WTC11 (cell line): ENCODE measurements around the gene CRIP2. TPM values are rescaled to one million over a fixed set of nuclear protein-coding genes. Genes with fewer than 3 reads are reported as not detected.

ENCODE experiments used
- ATAC-seq: fragments of 200-7000 bp; cut with Tn5 transposase; 2 replicates; pipeline ENCODE4 v1.10.0; 2021; ENCODE audit warnings: mild to moderate bottlenecking, moderate library complexity
- CTCF ChIA-PET: fragments of 300-600 bp; sonication (Branson Sonifier 250); formaldehyde crosslinking; loops from one replicate; lab custom pipeline; 2021; ENCODE audit warnings: antibody characterized with exemption; lab: Charles Lee
- POLR2A ChIA-PET: fragments of 350-600 bp; sonication (Branson Sonifier 250); formaldehyde crosslinking; loops from one replicate; lab custom pipeline; 2021; ENCODE audit warnings: antibody characterized with exemption; lab: Charles Lee
- DNase-seq: peaks from one replicate; pipeline ENCODE4 v3.0.0; 2021; ENCODE audit warnings: low spot score
- H3K27ac Mint-ChIP-seq: 2 replicates; pipeline ENCODE4 v1.8.0; 2021; ENCODE audit warnings: mixed read lengths
- H3K27me3 Mint-ChIP-seq: 2 replicates; pipeline ENCODE4 v1.8.0; 2021; ENCODE audit warnings: low read depth, mild to moderate bottlenecking, moderate library complexity, mixed read lengths
- H3K36me3 Mint-ChIP-seq: 2 replicates; pipeline ENCODE4 v1.8.0; 2021; ENCODE audit warnings: mixed read lengths
- H3K4me1 Mint-ChIP-seq: 2 replicates; pipeline ENCODE4 v1.8.0; 2022; ENCODE audit warnings: mixed read lengths
- H3K4me3 Mint-ChIP-seq: 2 replicates; pipeline ENCODE4 v1.8.0; 2021; ENCODE audit warnings: mild to moderate bottlenecking, moderate library complexity, mixed read lengths
- H3K9me3 Mint-ChIP-seq: 2 replicates; pipeline ENCODE4 v1.8.0; 2021; ENCODE audit warnings: mixed read lengths
- ATF1 ChIP-seq: sonication (generic); formaldehyde crosslinking; IDR thresholded peaks from 2 replicates; pipeline ENCODE4 v1.8.1; 2023; ENCODE audit warnings: mild to moderate bottlenecking, moderate library complexity, missing genetic modification reagents
- CBFB ChIP-seq: sonication (generic); formaldehyde crosslinking; IDR thresholded peaks from 2 replicates; pipeline ENCODE4 v1.8.1; 2022; ENCODE audit warnings: mild to moderate bottlenecking, low read depth, missing genetic modification reagents
- FOXK1 ChIP-seq: sonication (generic); formaldehyde crosslinking; IDR thresholded peaks from 2 replicates; pipeline ENCODE4 v1.8.0; 2022; ENCODE audit warnings: mild to moderate bottlenecking, moderate library complexity, missing genetic modification reagents
- GRHL2 ChIP-seq: fragments of 250-450 bp; sonication (Bioruptor Pico); IDR thresholded peaks from 2 replicates; pipeline ENCODE4 v1.8.0; 2022; ENCODE audit warnings: mild to moderate bottlenecking, moderate library complexity; ENCODE audit not compliant: insufficient replicate concordance, severe bottlenecking
- KAT7 ChIP-seq: sonication (generic); formaldehyde crosslinking; IDR thresholded peaks from 2 replicates; pipeline ENCODE4 v1.8.1; 2023; ENCODE audit warnings: missing genetic modification reagents, mild to moderate bottlenecking, borderline replicate concordance
- NFATC4 ChIP-seq: fragments of 250-450 bp; sonication (Bioruptor Pico); IDR thresholded peaks from 2 replicates; pipeline ENCODE4 v1.9.0; 2021; ENCODE audit warnings: mild to moderate bottlenecking
- NFE2L1 ChIP-seq: sonication (generic); formaldehyde crosslinking; IDR thresholded peaks from 2 replicates; pipeline ENCODE4 v1.8.1; 2023; ENCODE audit warnings: missing genetic modification reagents
- NR1H2 ChIP-seq: sonication (generic); formaldehyde crosslinking; IDR thresholded peaks from 2 replicates; pipeline ENCODE4 v1.9.0; 2021; ENCODE audit warnings: mild to moderate bottlenecking, moderate library complexity, missing genetic modification reagents
- PRRX2 ChIP-seq: fragments of 250-450 bp; sonication (Bioruptor Pico); IDR thresholded peaks from 2 replicates; pipeline ENCODE4 v1.8.0; 2021; ENCODE audit warnings: mild to moderate bottlenecking
- RELA ChIP-seq: sonication (generic); formaldehyde crosslinking; IDR thresholded peaks from 2 replicates; pipeline ENCODE4 v1.8.1; 2022; ENCODE audit warnings: missing genetic modification reagents, mild to moderate bottlenecking, borderline replicate concordance
- SMAD4 ChIP-seq: sonication (generic); formaldehyde crosslinking; IDR thresholded peaks from 2 replicates; pipeline ENCODE4 v1.8.0; 2022; ENCODE audit warnings: mild to moderate bottlenecking, missing genetic modification reagents
- SOX15 ChIP-seq: fragments of 250-450 bp; sonication (Bioruptor Pico); IDR thresholded peaks from 2 replicates; pipeline ENCODE4 v1.9.0; 2021; ENCODE audit warnings: mild to moderate bottlenecking
- ZNF423 ChIP-seq: fragments of 250-450 bp; sonication (Bioruptor Pico); IDR thresholded peaks from 2 replicates; pipeline ENCODE4 v2.1.2; 2022; ENCODE audit warnings: mild to moderate bottlenecking, moderate library complexity
- total RNA-seq: library from RNA; stranded (reverse); gene quantifications from 3 replicates; pipeline ENCODE4 v1.2.3, GENCODE V29; 2021
- TF ChIP-seq, protein P1 (sequence below): sonication (generic); formaldehyde crosslinking; conservative IDR thresholded peaks from 2 replicates; pipeline ENCODE4 v1.8.1; 2022; ENCODE audit warnings: mild to moderate bottlenecking, missing genetic modification reagents
- TF ChIP-seq, protein P2 (sequence below): sonication (generic); formaldehyde crosslinking; IDR thresholded peaks from 2 replicates; pipeline ENCODE4 v1.8.0; 2022; ENCODE audit warnings: mild to moderate bottlenecking, missing genetic modification reagents
- TF ChIP-seq, protein P3 (sequence below): sonication (generic); formaldehyde crosslinking; IDR thresholded peaks from 2 replicates; pipeline ENCODE4 v1.8.0; 2023; ENCODE audit warnings: missing genetic modification reagents, mild to moderate bottlenecking, borderline replicate concordance
- TF ChIP-seq, protein P4 (sequence below): sonication (generic); formaldehyde crosslinking; IDR thresholded peaks from 2 replicates; pipeline ENCODE4 v1.8.0; 2023; ENCODE audit warnings: mild to moderate bottlenecking, missing genetic modification reagents
- TF ChIP-seq, protein P5 (sequence below): sonication (generic); formaldehyde crosslinking; IDR thresholded peaks from 2 replicates; pipeline ENCODE4 v1.8.0; 2022; ENCODE audit warnings: mild to moderate bottlenecking, missing genetic modification reagents
- TF ChIP-seq, protein P6 (sequence below): fragments of 250-450 bp; sonication (Bioruptor Pico); conservative IDR thresholded peaks from 2 replicates; pipeline ENCODE4 v1.9.0; 2021; ENCODE audit warnings: mild to moderate bottlenecking
- TF ChIP-seq, protein P7 (sequence below): sonication (generic); formaldehyde crosslinking; IDR thresholded peaks from 2 replicates; pipeline ENCODE4 v1.8.1; 2022; ENCODE audit warnings: low read depth, missing genetic modification reagents, borderline replicate concordance

The CRIP2 gene
- total RNA-seq, 1 experiment from 2014 or later: 5.4 TPM

DNA sequence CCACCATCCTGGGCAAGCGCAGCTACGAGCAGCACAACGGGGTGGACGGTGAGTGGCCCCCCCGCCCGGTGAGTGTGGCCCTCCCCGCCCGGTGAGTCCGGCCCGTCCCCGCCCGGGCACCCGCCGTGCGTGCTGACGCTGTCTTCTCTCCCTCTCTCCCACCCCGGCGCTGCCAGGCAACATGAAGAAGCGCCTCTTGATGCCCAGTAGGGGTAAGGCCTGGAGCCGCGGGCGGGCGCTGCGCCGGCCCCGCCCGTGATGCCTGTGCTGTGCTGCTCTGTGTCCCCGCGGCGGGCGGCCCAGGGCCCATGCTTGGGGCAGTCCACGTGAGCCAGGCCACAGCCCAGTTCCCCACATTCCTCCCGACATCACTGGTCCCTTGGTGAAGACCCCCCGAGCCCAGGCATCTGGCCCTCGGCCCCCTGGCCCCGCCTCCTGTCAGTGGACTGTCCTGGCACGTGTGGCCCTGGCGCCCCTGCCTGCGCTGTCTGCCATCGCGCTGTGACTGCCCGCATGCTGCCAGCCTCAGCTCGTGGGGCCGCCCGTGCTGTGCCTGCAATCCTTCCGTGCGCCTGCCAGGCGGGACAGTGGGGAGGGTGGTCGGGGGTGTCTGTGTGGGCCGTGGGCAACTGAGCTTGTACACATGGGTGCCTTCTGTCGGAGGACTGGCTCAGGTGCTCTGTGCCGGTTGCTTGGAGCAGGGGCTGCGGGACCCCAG, 7.9 kb upstream of the CRIP2 start:
- Mint-ChIP-seq H3K9me3 (no peaks in the 10 kb centered on the region), H3K4me1 (no peaks in the 10 kb centered on the region), H3K36me3 (peaks cover 10% of the 10 kb centered on the region), H3K27ac (no peak overlapping the region), H3K4me3 (no peak overlapping the region), H3K27me3 (no peaks in the 10 kb centered on the region)
- POLR2A ChIA-PET: no interaction called here
- DNase-seq: no peak
- no peak for ATAC-seq
- CTCF ChIA-PET: interaction anchor here (1.0 kb wide), 1 partner anchor 14 kb away, joined by 4 read pairs; no protein-coding TSS in a partner anchor
- TF ChIP-seq CBFB: no peak
- TF ChIP-seq, protein P1, sequence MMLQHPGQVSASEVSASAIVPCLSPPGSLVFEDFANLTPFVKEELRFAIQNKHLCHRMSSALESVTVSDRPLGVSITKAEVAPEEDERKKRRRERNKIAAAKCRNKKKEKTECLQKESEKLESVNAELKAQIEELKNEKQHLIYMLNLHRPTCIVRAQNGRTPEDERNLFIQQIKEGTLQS (CRISPR knock-in tag): no peak
- TF ChIP-seq, protein P2, sequence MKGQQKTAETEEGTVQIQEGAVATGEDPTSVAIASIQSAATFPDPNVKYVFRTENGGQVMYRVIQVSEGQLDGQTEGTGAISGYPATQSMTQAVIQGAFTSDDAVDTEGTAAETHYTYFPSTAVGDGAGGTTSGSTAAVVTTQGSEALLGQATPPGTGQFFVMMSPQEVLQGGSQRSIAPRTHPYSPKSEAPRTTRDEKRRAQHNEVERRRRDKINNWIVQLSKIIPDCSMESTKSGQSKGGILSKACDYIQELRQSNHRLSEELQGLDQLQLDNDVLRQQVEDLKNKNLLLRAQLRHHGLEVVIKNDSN (CRISPR knock-in tag): no peak
- no peak for TF ChIP-seq NFE2L1
- TF ChIP-seq, protein P3, sequence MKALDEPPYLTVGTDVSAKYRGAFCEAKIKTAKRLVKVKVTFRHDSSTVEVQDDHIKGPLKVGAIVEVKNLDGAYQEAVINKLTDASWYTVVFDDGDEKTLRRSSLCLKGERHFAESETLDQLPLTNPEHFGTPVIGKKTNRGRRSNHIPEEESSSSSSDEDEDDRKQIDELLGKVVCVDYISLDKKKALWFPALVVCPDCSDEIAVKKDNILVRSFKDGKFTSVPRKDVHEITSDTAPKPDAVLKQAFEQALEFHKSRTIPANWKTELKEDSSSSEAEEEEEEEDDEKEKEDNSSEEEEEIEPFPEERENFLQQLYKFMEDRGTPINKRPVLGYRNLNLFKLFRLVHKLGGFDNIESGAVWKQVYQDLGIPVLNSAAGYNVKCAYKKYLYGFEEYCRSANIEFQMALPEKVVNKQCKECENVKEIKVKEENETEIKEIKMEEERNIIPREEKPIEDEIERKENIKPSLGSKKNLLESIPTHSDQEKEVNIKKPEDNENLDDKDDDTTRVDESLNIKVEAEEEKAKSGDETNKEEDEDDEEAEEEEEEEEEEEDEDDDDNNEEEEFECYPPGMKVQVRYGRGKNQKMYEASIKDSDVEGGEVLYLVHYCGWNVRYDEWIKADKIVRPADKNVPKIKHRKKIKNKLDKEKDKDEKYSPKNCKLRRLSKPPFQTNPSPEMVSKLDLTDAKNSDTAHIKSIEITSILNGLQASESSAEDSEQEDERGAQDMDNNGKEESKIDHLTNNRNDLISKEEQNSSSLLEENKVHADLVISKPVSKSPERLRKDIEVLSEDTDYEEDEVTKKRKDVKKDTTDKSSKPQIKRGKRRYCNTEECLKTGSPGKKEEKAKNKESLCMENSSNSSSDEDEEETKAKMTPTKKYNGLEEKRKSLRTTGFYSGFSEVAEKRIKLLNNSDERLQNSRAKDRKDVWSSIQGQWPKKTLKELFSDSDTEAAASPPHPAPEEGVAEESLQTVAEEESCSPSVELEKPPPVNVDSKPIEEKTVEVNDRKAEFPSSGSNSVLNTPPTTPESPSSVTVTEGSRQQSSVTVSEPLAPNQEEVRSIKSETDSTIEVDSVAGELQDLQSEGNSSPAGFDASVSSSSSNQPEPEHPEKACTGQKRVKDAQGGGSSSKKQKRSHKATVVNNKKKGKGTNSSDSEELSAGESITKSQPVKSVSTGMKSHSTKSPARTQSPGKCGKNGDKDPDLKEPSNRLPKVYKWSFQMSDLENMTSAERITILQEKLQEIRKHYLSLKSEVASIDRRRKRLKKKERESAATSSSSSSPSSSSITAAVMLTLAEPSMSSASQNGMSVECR (CRISPR knock-in tag): no peak
- TF ChIP-seq, protein P4, sequence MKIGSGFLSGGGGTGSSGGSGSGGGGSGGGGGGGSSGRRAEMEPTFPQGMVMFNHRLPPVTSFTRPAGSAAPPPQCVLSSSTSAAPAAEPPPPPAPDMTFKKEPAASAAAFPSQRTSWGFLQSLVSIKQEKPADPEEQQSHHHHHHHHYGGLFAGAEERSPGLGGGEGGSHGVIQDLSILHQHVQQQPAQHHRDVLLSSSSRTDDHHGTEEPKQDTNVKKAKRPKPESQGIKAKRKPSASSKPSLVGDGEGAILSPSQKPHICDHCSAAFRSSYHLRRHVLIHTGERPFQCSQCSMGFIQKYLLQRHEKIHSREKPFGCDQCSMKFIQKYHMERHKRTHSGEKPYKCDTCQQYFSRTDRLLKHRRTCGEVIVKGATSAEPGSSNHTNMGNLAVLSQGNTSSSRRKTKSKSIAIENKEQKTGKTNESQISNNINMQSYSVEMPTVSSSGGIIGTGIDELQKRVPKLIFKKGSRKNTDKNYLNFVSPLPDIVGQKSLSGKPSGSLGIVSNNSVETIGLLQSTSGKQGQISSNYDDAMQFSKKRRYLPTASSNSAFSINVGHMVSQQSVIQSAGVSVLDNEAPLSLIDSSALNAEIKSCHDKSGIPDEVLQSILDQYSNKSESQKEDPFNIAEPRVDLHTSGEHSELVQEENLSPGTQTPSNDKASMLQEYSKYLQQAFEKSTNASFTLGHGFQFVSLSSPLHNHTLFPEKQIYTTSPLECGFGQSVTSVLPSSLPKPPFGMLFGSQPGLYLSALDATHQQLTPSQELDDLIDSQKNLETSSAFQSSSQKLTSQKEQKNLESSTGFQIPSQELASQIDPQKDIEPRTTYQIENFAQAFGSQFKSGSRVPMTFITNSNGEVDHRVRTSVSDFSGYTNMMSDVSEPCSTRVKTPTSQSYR: no peak
- TF ChIP-seq, protein P5, sequence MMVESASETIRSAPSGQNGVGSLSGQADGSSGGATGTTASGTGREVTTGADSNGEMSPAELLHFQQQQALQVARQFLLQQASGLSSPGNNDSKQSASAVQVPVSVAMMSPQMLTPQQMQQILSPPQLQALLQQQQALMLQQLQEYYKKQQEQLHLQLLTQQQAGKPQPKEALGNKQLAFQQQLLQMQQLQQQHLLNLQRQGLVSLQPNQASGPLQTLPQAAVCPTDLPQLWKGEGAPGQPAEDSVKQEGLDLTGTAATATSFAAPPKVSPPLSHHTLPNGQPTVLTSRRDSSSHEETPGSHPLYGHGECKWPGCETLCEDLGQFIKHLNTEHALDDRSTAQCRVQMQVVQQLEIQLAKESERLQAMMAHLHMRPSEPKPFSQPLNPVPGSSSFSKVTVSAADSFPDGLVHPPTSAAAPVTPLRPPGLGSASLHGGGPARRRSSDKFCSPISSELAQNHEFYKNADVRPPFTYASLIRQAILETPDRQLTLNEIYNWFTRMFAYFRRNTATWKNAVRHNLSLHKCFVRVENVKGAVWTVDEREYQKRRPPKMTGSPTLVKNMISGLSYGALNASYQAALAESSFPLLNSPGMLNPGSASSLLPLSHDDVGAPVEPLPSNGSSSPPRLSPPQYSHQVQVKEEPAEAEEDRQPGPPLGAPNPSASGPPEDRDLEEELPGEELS: no peak
- no peak for TF ChIP-seq SMAD4
- no peak for TF ChIP-seq ATF1
- TF ChIP-seq NFATC4 (CRISPR knock-in tag): no peak
- no peak for TF ChIP-seq FOXK1 (CRISPR knock-in tag)
- TF ChIP-seq GRHL2 (CRISPR knock-in tag): no peak
- TF ChIP-seq PRRX2 (CRISPR knock-in tag): no peak
- no peak for TF ChIP-seq SOX15 (CRISPR knock-in tag)
- no peak for TF ChIP-seq ZNF423 (CRISPR knock-in tag)
- TF ChIP-seq RELA (CRISPR knock-in tag): no peak
- TF ChIP-seq, protein P6, sequence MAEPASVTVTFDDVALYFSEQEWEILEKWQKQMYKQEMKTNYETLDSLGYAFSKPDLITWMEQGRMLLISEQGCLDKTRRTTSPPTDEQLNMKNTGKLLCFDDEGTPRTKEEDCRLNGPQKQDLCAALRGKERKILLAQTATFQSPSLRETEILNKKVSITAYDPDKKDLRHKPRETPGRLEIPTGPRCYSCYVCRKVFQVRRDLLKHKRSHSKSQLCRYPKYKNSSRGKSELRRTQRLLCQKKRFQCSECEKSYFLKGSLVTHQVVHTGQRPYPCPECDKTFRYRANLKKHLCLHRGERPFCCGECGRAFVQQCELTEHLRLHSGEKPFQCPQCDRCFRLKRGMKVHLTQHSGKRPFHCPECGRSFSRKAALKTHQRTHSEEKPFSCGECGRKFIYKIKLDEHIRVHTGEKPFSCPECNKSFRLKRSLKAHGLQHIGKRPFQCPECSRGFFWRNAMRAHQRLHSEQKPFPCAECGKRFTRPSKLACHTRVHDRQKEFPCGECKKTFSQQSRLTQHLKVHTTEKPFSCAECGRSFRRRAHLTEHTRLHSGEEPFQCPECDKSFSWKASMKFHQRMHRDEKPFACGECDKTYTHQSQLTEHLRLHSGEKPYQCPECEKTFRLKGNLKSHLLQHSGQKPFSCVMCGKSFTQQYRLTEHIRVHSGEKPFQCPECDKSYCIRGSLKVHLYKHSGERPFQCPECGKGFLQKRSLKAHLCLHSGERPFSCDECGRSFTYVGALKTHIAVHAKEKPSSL (CRISPR knock-in tag): no peak
- TF ChIP-seq, protein P7, sequence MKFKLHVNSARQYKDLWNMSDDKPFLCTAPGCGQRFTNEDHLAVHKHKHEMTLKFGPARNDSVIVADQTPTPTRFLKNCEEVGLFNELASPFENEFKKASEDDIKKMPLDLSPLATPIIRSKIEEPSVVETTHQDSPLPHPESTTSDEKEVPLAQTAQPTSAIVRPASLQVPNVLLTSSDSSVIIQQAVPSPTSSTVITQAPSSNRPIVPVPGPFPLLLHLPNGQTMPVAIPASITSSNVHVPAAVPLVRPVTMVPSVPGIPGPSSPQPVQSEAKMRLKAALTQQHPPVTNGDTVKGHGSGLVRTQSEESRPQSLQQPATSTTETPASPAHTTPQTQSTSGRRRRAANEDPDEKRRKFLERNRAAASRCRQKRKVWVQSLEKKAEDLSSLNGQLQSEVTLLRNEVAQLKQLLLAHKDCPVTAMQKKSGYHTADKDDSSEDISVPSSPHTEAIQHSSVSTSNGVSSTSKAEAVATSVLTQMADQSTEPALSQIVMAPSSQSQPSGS: no peak
- TF ChIP-seq NR1H2 (CRISPR knock-in tag): no peak
- TF ChIP-seq KAT7 (CRISPR knock-in tag): no peak
- TF ChIP-seq, all 79 proteins: peak for 0
